Ovary (tissue), 9 donors: Measurements from ENCODE around the gene MSANTD2. TPM values are rescaled to one million over a fixed set of nuclear protein-coding genes. Genes with fewer than 3 reads are reported as not detected.

Experiments used
- DNase-seq, 5 donors: peaks; one replicate each; pipeline ENCODE4 v3.0.0-alpha.2; 2019 to 2020
- H3K27ac ChIP-seq, 2 donors: fragments of 200-600 bp; one replicate each; pipeline versions ENCODE4 v1.5.1 to v1.8.0; 2019 to 2022
- H3K27me3 ChIP-seq: fragments of 200-600 bp; one replicate; pipeline ENCODE4 v1.8.0; 2022
- H3K36me3 ChIP-seq: fragments of 200-600 bp; sonication (generic); one replicate; pipeline ENCODE4 v1.5.1; 2019
- H3K4me1 ChIP-seq: one replicate; pipeline ENCODE4 v1.8.1; 2013; ENCODE audit warnings: mild to moderate bottlenecking, moderate library complexity; ENCODE audit not compliant: insufficient read depth
- H3K4me3 ChIP-seq: fragments of 200-600 bp; sonication (generic); one replicate; pipeline ENCODE4 v1.5.1; 2017
- H3K9me3 ChIP-seq, 2 donors: fragments of 200-600 bp in 1 of 2; sonication (generic) in 1 of 2; one replicate each; pipeline versions ENCODE4 v1.5.1 to v1.8.1; 2013 to 2019; ENCODE audit warnings: mild to moderate bottlenecking in 1 of 2, moderate library complexity in 1 of 2
- CTCF ChIP-seq, 3 donors: fragments of 450-650 bp in 2 of 3; fragments of 200-600 bp in 1 of 3; IDR thresholded peaks; one replicate each; pipeline versions ENCODE4 v1.5.1 to v1.8.0; 2016 to 2022; ENCODE audit warnings: antibody characterized with exemption in 3 of 3, mild to moderate bottlenecking in 1 of 3
- EP300 ChIP-seq: sonication (generic); formaldehyde crosslinking; IDR thresholded peaks from one replicate; pipeline ENCODE4 v1.6.1; 2017; ENCODE audit warnings: antibody characterized with exemption
- POLR2A ChIP-seq: fragments of 450-650 bp; IDR thresholded peaks from one replicate; pipeline ENCODE4 v1.6.1; 2017; ENCODE audit warnings: antibody characterized with exemption, mild to moderate bottlenecking, moderate library complexity
- WGBS, 3 donors: extraction: QIAGEN DNeasy Blood & Tissue Kit in 1 of 3; methylation state at CpG; one replicate each; pipeline versions ENCODE4 v1.1.5 to v1.1.7; 2013 to 2017; 5-methylcytosine and 5-hydroxymethylcytosine counted together
- intact Hi-C, 4 donors: fragments of 100-400 bp; cut with DNase I; formaldehyde crosslinking; loops; one replicate each; pipeline versions ENCODE4 v1.11.0 to v1.15.1; 2022 to 2023
- polyA plus RNA-seq, 2 donors: library from polyadenylated mRNA; stranded (reverse); fragments of 200-250 nt in 1 of 2; fragments of 350-450 nt in 1 of 2; fragmentation: Illumina TruSeq in 1 of 2; extraction: RNeasy Lipid Tissue Mini Kit (QIAGEN cat#74804) in 1 of 2; gene quantifications; one replicate each; pipeline ENCODE4 v1.2.3, GENCODE V29; 2013 to 2014
- total RNA-seq, 7 donors: library from RNA; depleted of rRNA in 2 of 7; stranded (reverse); fragments of >200 nt in 2 of 7; fragmentation: NEBNext Ultra II Directional in 3 of 7; extraction: Animal tissue kit (Norgen Biotek cat#: 25700) in 3 of 7; gene quantifications; one replicate each; pipeline versions ENCODE4 v1.1.0 to v1.2.4, GENCODE V29; 2016 to 2023
- donor health status: DM: no; HTN: no; CAD: no; lungs with moderate emphysema.
- donor health status: DM: no; HTN: no; CAD: no.
- donor health status: Bipolar disorder and iron deficiency.
- donor health status: DM: yes; HTN: yes; CAD: no.
- donor health status: DM: no; HTN: no; CAD: no.
- donor health status: DM: yes; HTN: yes; CAD: no.

MSANTD2 gene
- total and polyA plus RNA-seq, 9 donors = 9.9 to 19.4 (median 16.7) TPM

- H3K36me3 ChIP-seq = no peaks in the 10 kb centered on the region
- peaks cover under 1% of the 10 kb centered on the region for H3K4me1 ChIP-seq
- intact Hi-C loops = no loop called here
- no peaks in the 10 kb centered on the region for H3K9me3 ChIP-seq
- DNase-seq = no peak
- no peak overlapping the region for H3K4me3 ChIP-seq
- H3K27me3 ChIP-seq = no peaks in the 10 kb centered on the region
- 75 to 87% (median 84%) methylated on average over 6 of the region's 6 CpGs for WGBS, 3 donors
- TF ChIP-seq CTCF (IDR thresholded peaks at IDR 0.05) (no peak), EP300 (no peak), POLR2A (no peak)
- H3K27ac ChIP-seq = no peak overlapping the region
These were observed 7.6 kb upstream of the MSANTD2 start for GRCh38 chr11:124807660-124808270.

GRCh38 chr11:124807201-124807600, 7.0 kb upstream of the MSANTD2 start:
- TF ChIP-seq POLR2A = no peak
- no peak overlapping the region for H3K27ac ChIP-seq
- no peaks in the 10 kb centered on the region for H3K36me3 ChIP-seq
- no peaks in the 10 kb centered on the region for H3K9me3 ChIP-seq
- intact Hi-C loops = no loop called here
- no peaks in the 10 kb centered on the region for H3K27me3 ChIP-seq
- H3K4me3 ChIP-seq = no peak overlapping the region
- no peak for DNase-seq
- peaks cover 1% of the 10 kb centered on the region for H3K4me1 ChIP-seq
- 93 to 96% (median 94%) methylated on average over 5 of the region's 5 CpGs for WGBS, 3 donors

- DNase-seq = no peak
- peaks cover 1% of the 10 kb centered on the region for H3K4me1 ChIP-seq
- intact Hi-C loops = no loop called here
- TF ChIP-seq EP300 = no peak
- TF ChIP-seq POLR2A = no peak
- TF ChIP-seq CTCF (IDR thresholded peaks at IDR 0.05) = no peak
- H3K9me3 ChIP-seq = no peaks in the 10 kb centered on the region
- 76 to 93% (median 88%) methylated on average over 3 of the region's 3 CpGs for WGBS, 3 donors
- H3K27ac ChIP-seq = no peak overlapping the region
- H3K4me3 ChIP-seq = no peak overlapping the region
- H3K36me3 ChIP-seq = no peaks in the 10 kb centered on the region
- no peaks in the 10 kb centered on the region for H3K27me3 ChIP-seq
These were observed 4.7 kb upstream of the MSANTD2 start for GRCh38 chr11:124804884-124805283.

GRCh38 chr11:124801636-124802312, 1.6 kb upstream of the MSANTD2 start:
- no peaks in the 10 kb centered on the region for H3K9me3 ChIP-seq
- 70 to 75% (median 72%) methylated on average over 8 of the region's 8 CpGs for WGBS, 3 donors
- intact Hi-C loops = no loop called here
- no peak overlapping the region for H3K4me3 ChIP-seq
- no peak overlapping the region for H3K27ac ChIP-seq
- H3K4me1 ChIP-seq = peaks cover 8% of the 10 kb centered on the region
- DNase-seq = no peak
- no peaks in the 10 kb centered on the region for H3K27me3 ChIP-seq
- no peak for TF ChIP-seq CTCF (IDR thresholded peaks at IDR 0.05)
- no peak for TF ChIP-seq EP300
- no peak for TF ChIP-seq POLR2A
- no peaks in the 10 kb centered on the region for H3K36me3 ChIP-seq

- WGBS, 3 donors = 1 to 2% (median 2%) methylated on average over 8 of the region's 8 CpGs
- TF ChIP-seq EP300 (no peak), POLR2A (no peak)
- H3K27me3 ChIP-seq = no peaks in the 10 kb centered on the region
- no peak for DNase-seq
- intact Hi-C loops = no loop called here
- H3K4me3 ChIP-seq = peak overlapping the region; percentile 98
- no peaks in the 10 kb centered on the region for H3K36me3 ChIP-seq
- H3K9me3 ChIP-seq = no peaks in the 10 kb centered on the region
- peaks cover 8% of the 10 kb centered on the region for H3K4me1 ChIP-seq
- peak overlapping the region in 1 of 2 donors; percentile 99 for H3K27ac ChIP-seq
These were observed 808 bp upstream of the MSANTD2 start for GRCh38 chr11:124801014-124801413.
